Central memory CD8-positive, alpha-beta T cell (primary cell): Measurements from ENCODE around the gene KRT12.

Source experiments
- ATAC-seq: fragments of 150-1000 bp; cut with Tn5 transposase; replicated peaks from 2 replicates; pipeline ENCODE4 v1.10.0; 2022; ENCODE audit warnings: mild to moderate bottlenecking, moderate FRiP score, moderate number of reproducible peaks; ENCODE audit not compliant: poor library complexity, severe bottlenecking; ENCODE audit errors: extremely low read depth
- DNase-seq, 2 donors: peaks; one replicate each; pipeline ENCODE4 v3.0.0; 2021; ENCODE audit warnings: low spot score in 2 of 2
- H3K27ac Mint-ChIP-seq: one replicate; pipeline ENCODE4 v1.8.0; 2022; ENCODE audit warnings: low read depth, mild to moderate bottlenecking, moderate library complexity, mixed read lengths
- H3K27me3 Mint-ChIP-seq: one replicate; pipeline ENCODE4 v1.8.0; 2022; ENCODE audit warnings: mixed read lengths
- H3K36me3 Mint-ChIP-seq: one replicate; pipeline ENCODE4 v1.8.0; 2022; ENCODE audit warnings: mild to moderate bottlenecking, moderate library complexity, mixed read lengths; ENCODE audit not compliant: insufficient read depth
- H3K4me1 Mint-ChIP-seq: one replicate; pipeline ENCODE4 v1.8.0; 2022; ENCODE audit warnings: mixed read lengths
- H3K4me3 Mint-ChIP-seq: one replicate; pipeline ENCODE4 v1.8.0; 2022; ENCODE audit warnings: mild to moderate bottlenecking, moderate library complexity, mixed read lengths
- H3K9me3 Mint-ChIP-seq: one replicate; pipeline ENCODE4 v1.8.0; 2022; ENCODE audit warnings: mixed read lengths

The KRT12 gene

GRCh38 chr17:40828454-40829044 is 38.5 kb downstream of the KRT12 start:
- H3K9me3 Mint-ChIP-seq: no peaks in the 10 kb centered on the region
- H3K4me3 Mint-ChIP-seq: no peak overlapping the region
- peaks cover 14% of the 10 kb centered on the region for H3K4me1 Mint-ChIP-seq
- H3K36me3 Mint-ChIP-seq: no peaks in the 10 kb centered on the region
- no peak for DNase-seq
- ATAC-seq: no peak
- H3K27ac Mint-ChIP-seq: peak overlapping the region; percentile 1
- H3K27me3 Mint-ChIP-seq: no peaks in the 10 kb centered on the region

DNA sequence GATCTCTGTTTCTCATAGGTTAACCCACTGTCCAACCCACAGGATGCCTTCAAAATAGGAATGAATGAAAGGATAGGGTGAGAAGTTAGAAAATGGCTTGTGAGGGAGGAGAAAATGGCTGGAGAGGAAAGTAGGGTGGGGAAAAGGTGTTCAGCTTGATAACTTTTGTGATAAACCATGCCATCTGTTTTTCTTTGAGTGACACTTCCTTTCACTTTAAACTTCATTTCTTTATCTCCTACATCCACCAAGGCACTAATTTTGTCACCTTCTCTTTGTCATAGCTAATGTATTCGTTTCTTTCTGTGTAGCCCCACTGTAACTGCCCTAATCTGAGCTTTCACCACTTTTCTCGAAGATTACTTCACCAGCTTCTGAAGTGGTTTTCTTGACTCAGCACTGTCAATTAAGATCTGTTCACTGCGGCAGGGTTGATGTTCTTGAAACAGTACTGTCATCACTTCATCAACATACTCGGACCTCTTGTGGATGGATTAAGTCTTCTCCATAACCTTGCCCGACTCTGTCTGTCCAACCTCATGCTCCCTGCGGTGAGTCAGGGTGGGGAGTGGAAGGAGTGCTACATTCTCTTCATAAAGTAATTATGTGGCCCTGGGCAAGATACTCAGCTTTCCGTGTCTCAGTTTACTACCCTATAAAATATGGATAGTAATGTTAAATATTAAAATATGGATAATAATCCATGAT is 39.1 kb downstream of the KRT12 start:
- no peaks in the 10 kb centered on the region for H3K27me3 Mint-ChIP-seq
- peak; percentile 52 for ATAC-seq
- no peak overlapping the region for H3K4me3 Mint-ChIP-seq
- peak overlapping the region; percentile 1 for H3K27ac Mint-ChIP-seq
- H3K4me1 Mint-ChIP-seq: peaks cover 11% of the 10 kb centered on the region
- no peaks in the 10 kb centered on the region for H3K9me3 Mint-ChIP-seq
- DNase-seq: no peak
- no peaks in the 10 kb centered on the region for H3K36me3 Mint-ChIP-seq

- Mint-ChIP-seq H3K9me3 (no peaks in the 10 kb centered on the region), H3K4me3 (no peak overlapping the region), H3K27me3 (no peaks in the 10 kb centered on the region), H3K36me3 (peaks cover 3% of the 10 kb centered on the region), H3K27ac (no peak overlapping the region), H3K4me1 (peaks cover 11% of the 10 kb centered on the region)
- no peak for ATAC-seq
- no peak for DNase-seq
These were observed 41.4 kb downstream of the KRT12 start for GRCh38 chr17:40825599-40825998.

DNA sequence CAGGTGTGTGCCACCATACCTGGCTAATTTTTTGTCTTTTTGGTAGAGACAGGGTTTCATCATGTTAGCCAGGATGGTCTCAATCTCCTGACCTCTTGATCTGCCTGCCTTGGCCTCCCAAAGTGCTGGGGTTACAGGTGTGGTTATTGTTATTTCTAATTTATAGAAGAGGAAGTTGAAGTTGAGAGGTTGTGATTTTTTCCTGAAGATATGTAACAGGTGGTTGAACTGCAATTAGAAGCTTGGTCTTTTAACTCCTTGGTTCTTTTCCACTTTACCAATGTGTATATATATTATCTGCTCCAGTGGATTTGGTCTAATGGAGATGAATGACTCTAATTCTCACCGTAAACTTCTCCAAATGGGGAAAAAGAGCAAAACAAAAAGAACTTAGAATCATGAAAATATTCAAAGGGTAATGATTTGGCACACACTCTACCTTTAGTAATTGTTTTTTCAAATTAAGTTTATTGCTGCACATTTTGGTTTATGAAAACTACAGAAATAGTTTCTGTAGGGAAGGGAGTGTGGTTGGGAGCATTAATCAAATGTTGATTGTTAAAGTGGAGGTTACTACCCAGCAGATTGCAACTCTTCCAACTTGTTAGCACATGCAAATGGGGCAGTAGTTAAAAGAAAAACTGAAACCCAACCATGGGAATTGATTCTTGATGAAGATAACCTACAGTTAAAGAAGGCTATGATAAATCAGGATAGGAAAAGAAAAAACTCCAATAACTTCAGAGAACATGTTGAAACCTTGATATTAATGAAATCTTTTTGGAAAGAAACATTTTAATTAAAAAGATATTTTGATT is 42.8 kb downstream of the KRT12 start:
- H3K9me3 Mint-ChIP-seq: no peaks in the 10 kb centered on the region
- DNase-seq (no peak), ATAC-seq (no peak)
- H3K4me1 Mint-ChIP-seq: peaks cover 18% of the 10 kb centered on the region
- H3K4me3 Mint-ChIP-seq: no peak overlapping the region
- H3K27me3 Mint-ChIP-seq: no peaks in the 10 kb centered on the region
- H3K27ac Mint-ChIP-seq: no peak overlapping the region
- H3K36me3 Mint-ChIP-seq: peaks cover 3% of the 10 kb centered on the region

DNA sequence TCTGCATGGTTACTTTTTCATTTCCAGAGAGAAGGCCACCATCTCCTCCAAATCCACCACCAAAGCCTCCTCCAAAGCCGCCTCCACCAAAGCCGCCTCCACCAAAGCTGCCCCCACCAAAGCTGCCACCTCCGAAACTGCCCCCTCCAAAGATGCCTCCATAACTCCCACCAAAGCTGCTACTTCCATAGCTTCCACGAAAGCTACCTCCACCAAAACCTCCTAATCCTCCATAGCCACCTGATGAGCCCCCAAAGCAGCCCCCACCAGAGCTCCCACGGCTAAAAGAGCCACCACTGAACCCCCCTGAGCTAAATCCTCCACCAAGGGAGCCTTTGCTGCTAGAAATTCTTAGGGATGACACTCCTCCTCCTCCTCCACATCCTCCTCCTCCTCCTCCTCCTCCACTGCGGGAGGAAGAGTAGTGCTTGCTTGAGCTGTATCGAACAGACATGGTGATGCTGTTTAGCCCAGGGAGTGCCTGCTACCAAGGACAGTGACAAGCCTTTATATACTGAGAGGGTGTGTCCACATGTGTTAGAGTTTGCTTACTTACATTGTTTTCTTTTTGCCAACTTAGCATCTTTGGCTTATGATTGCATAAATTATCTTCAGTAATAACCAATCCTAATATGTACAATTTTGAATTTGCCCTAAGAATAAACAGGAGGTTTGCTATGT is 44.8 kb downstream of the KRT12 start, which contains the start of gene KRT10:
Gene KRT10, minus strand, starts transcription at position 483 of the 681 bp plus-strand sequence. Its CDS starts 29 bp downstream, at position 454.
- Mint-ChIP-seq H3K36me3 (peaks cover 13% of the 10 kb centered on the region), H3K27me3 (no peaks in the 10 kb centered on the region), H3K4me3 (no peak within 1 kb of the TSS), H3K27ac (no peak within 1 kb of the TSS), H3K4me1 (peaks cover 17% of the 10 kb centered on the region), H3K9me3 (peaks cover 3% of the 10 kb centered on the region)
- ATAC-seq (no peak), DNase-seq (no peak)

DNA sequence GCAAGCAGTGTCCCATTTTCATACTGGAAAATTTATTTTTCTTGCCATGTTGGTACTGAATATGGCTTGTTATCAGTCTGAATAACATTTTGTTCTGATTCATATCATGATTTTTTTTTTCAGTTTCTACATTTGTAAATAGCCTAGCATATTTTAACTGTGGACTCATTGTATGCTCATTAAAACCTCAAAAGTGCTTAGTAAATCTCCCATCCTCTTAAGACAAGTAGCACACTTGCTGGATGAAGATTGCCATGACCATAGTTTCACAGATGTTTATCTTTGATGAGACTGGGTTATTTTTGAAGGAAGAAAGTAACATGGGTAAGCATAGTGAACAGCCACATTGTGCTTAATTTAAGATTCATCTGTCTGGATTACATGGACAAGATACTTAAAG is 45.5 kb downstream of the KRT12 start:
- Mint-ChIP-seq H3K27ac (no peak overlapping the region), H3K27me3 (no peaks in the 10 kb centered on the region), H3K4me1 (peaks cover 21% of the 10 kb centered on the region), H3K36me3 (peaks cover 18% of the 10 kb centered on the region), H3K4me3 (no peak overlapping the region), H3K9me3 (peaks cover 7% of the 10 kb centered on the region)
- no peak for ATAC-seq
- DNase-seq: no peak

DNA sequence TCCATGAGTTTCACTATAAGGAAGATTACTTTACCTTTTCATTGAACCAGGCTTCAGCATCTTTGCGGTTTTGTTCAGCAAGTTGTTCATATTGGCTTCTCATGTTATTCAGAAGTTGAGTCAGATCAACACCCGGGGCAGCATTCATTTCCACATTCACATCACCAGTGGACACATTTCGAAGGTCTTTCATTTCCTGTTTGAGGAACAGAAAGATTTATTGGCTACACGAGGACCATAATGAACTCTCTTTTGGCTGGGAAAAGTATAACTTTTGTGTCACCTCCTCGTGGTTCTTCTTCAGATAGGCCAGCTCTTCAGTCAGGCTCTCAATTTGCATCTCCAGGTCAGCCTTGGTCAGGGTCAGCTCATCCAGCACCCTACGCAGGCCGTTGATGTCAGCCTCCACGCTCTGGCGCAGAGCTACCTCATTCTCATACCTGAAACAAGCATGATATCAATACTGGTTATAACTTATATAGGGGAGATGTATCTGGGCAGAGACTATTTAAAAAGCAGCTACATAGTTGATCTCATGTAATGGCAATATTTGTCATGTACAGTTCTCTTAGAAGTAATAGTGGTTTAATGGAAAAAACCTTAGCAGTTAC is 46.7 kb downstream of the KRT12 start:
- Mint-ChIP-seq H3K4me3 (peak overlapping the region; percentile 86), H3K9me3 (peaks cover 7% of the 10 kb centered on the region), H3K27me3 (no peaks in the 10 kb centered on the region), H3K36me3 (peaks cover 18% of the 10 kb centered on the region), H3K4me1 (peaks cover 21% of the 10 kb centered on the region), H3K27ac (peak overlapping the region; percentile 57)
- DNase-seq (no peak), ATAC-seq (no peak)

- Mint-ChIP-seq H3K4me1 (peaks cover 21% of the 10 kb centered on the region), H3K9me3 (peaks cover 7% of the 10 kb centered on the region), H3K4me3 (peak overlapping the region; percentile 86), H3K36me3 (peaks cover 18% of the 10 kb centered on the region), H3K27me3 (peaks cover 6% of the 10 kb centered on the region), H3K27ac (peak overlapping the region; percentile 57)
- ATAC-seq (no peak), DNase-seq (no peak)
These were observed 47.4 kb downstream of the KRT12 start for GRCh38 chr17:40819528-40820125.

DNA sequence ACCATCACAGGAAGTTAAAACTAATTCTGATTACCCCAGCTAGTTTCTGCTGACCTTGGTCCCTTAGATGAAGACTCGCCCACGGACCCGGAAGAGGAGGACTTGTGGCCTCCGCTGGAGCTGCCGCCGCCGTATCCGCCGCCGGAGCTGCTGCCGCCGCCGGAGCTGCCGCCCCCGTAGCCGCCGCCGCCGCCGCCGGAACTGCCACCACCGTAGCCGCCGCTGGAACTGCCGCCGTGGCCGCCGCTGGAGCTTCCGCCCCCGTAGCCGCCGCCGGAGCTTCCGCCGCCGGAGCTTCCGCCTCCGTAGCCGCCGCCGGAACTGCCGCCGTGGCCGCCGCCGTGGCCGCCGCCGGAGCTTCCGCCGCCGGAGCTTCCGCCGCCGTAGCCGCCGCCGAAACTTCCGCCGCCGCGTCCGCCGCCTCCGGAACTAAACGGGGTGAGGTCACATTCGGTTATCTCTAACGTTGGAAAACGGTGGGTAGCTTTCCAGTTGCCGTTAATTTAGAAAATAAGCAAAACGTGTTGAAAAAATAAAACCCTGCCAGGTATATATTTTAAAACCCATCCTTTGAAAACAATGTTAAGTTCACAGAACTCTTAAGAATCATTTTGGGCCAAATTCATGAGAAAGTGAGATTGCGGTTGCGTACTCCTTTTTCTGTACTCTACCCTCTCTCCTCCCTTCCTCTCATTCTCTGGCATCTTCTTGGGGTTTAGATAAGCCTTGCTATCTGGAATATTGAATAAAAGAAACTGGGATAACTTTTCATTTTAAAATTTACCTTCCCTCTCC is 48.1 kb downstream of the KRT12 start:
- peaks cover 7% of the 10 kb centered on the region for H3K9me3 Mint-ChIP-seq
- DNase-seq: peak; percentile 71 to 72
- H3K27me3 Mint-ChIP-seq: peaks cover 13% of the 10 kb centered on the region
- peak; percentile 87 for ATAC-seq
- H3K4me3 Mint-ChIP-seq: peak overlapping the region; percentile 86
- H3K27ac Mint-ChIP-seq: peak overlapping the region; percentile 95
- peaks cover 21% of the 10 kb centered on the region for H3K4me1 Mint-ChIP-seq
- H3K36me3 Mint-ChIP-seq: peaks cover 18% of the 10 kb centered on the region

DNA sequence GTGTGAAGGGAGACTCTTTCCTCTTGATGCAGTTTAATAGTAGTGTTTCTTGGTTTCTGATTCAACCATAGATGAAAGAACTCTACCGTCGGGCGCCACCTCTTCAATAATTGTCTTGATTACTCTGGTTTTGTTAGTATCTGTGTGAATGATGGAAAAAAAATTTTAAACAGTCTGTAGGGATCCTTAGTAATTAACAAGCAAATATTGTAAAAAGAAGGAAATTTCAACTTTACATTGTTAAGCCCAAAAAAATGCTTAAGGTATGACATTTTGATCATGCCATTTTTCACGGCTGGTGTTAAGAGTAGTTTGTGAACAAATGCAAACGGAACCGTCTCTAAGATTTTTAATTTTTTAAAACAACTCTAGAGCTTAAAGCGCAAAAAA is 48.7 kb downstream of the KRT12 start:
- no peak for ATAC-seq
- no peak for DNase-seq
- peak overlapping the region; percentile 95 for H3K27ac Mint-ChIP-seq
- peaks cover 21% of the 10 kb centered on the region for H3K4me1 Mint-ChIP-seq
- peak overlapping the region; percentile 86 for H3K4me3 Mint-ChIP-seq
- peaks cover 19% of the 10 kb centered on the region for H3K27me3 Mint-ChIP-seq
- H3K36me3 Mint-ChIP-seq: peaks cover 18% of the 10 kb centered on the region
- peaks cover 7% of the 10 kb centered on the region for H3K9me3 Mint-ChIP-seq

- peak overlapping the region; percentile 52 for H3K4me3 Mint-ChIP-seq
- peaks cover 16% of the 10 kb centered on the region for H3K36me3 Mint-ChIP-seq
These were observed 49.8 kb downstream of the KRT12 start for GRCh38 chr17:40817103-40817682.

More at GRCh38 chr17:40817103-40817682, 49.8 kb downstream of the KRT12 start:
- ATAC-seq: no peak
- Mint-ChIP-seq H3K27me3 (peaks cover 30% of the 10 kb centered on the region), H3K9me3 (peaks cover 7% of the 10 kb centered on the region), H3K27ac (peak overlapping the region; percentile 59), H3K4me1 (peaks cover 21% of the 10 kb centered on the region)
- no peak for DNase-seq
